ENCODE data around the gene CCDC159. TPM values are rescaled to one million over a fixed set of nuclear protein-coding genes. Genes with fewer than 3 reads are reported as not detected.

CCDC159 gene
- total RNA-seq, 1 experiment from 2014 or later = 18.2 TPM

DNA sequence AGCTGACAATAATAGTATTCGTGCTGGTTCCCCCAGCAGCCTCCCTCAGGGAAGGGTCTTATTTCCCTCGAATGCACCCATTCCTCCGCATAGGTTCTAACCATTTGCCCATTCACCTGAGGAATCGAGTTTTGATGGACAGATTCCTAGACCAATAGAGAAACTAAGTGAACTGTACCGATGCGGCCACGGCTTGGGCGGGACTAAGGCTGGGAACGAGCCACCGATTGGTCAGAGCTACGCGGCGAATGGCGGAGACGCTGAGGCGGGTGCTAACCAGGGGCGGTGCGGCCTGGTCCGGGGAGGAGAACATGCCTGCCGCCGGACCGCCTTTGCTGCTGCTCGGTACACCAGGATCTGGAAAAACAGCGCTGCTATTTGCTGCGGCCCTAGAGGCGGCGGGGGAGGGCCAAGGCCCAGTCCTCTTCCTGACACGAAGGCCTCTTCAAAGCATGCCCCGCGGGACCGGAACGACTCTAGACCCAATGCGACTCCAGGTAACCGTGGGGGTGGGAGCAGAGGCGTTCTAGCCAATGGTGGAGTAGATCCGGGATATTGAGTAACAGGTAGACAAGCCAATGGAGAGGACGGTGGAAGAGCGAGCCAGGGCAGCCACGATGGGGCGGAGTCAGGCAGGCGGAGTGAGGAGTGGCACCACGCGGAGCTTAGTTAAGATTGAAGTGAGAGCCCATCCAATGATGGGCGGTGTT is 28.3 kb downstream of the CCDC159 start, which contains the start of gene SWSAP1:
SWSAP1 (plus strand) TSS at position 234 of the 710 bp plus-strand sequence; CDS start at position 249, 15 bp downstream.
- CTCF ChIA-PET = interaction anchor here (0.7 to 1.2 kb wide), 6 partner anchors 9 to 1191 kb away, joined by 3 to 8 read pairs (median 4); partner anchors contain the start of genes EPOR and PRKCSH
- TF ChIP-seq, protein P1, sequence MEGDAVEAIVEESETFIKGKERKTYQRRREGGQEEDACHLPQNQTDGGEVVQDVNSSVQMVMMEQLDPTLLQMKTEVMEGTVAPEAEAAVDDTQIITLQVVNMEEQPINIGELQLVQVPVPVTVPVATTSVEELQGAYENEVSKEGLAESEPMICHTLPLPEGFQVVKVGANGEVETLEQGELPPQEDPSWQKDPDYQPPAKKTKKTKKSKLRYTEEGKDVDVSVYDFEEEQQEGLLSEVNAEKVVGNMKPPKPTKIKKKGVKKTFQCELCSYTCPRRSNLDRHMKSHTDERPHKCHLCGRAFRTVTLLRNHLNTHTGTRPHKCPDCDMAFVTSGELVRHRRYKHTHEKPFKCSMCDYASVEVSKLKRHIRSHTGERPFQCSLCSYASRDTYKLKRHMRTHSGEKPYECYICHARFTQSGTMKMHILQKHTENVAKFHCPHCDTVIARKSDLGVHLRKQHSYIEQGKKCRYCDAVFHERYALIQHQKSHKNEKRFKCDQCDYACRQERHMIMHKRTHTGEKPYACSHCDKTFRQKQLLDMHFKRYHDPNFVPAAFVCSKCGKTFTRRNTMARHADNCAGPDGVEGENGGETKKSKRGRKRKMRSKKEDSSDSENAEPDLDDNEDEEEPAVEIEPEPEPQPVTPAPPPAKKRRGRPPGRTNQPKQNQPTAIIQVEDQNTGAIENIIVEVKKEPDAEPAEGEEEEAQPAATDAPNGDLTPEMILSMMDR (IDR thresholded peaks at IDR 0.05; ENCODE audit: unreplicated experiment) = no peak
- no peak within 1 kb of the TSS for H3K4me3 Mint-ChIP-seq (ENCODE audit: unreplicated experiment)
- DNase-seq (ENCODE audit: unreplicated experiment) = peak; percentile 100
- H3K36me3 Mint-ChIP-seq (ENCODE audit: insufficient read depth, unreplicated experiment) = peaks cover 8% of the 10 kb centered on the region
- intact Hi-C loops (cut with micrococcal nuclease) = loop anchor here (2.0 kb wide), 1 partner anchor 28 kb away; the partner anchor contains the start of genes CCDC159 and TMEM205
- POLR2A ChIA-PET = interaction anchor here (0.6 to 5.6 kb wide), 27 partner anchors 9 to 1793 kb away, joined by 3 to 88 read pairs (median 4); partner anchors contain the start of genes CCDC159, ECSIT, ELOF1 and LDLR
- H3K9me3 Mint-ChIP-seq (ENCODE audit: unreplicated experiment) = no peaks in the 10 kb centered on the region
- BruUV-seq (replicated peaks) = TSS peak; percentile 92
- no peaks in the 10 kb centered on the region for H3K27me3 Mint-ChIP-seq (ENCODE audit: insufficient read depth, unreplicated experiment)
- no peak within 1 kb of the TSS for H3K27ac Mint-ChIP-seq (ENCODE audit: low read depth, unreplicated experiment)
- H3K4me1 Mint-ChIP-seq (ENCODE audit: insufficient read depth, unreplicated experiment) = peaks cover 18% of the 10 kb centered on the region

- Mint-ChIP-seq H3K27me3 (ENCODE audit: insufficient read depth, unreplicated experiment) (no peaks in the 10 kb centered on the region), H3K27ac (ENCODE audit: low read depth, unreplicated experiment) (no peak overlapping the region), H3K4me3 (ENCODE audit: unreplicated experiment) (no peak overlapping the region), H3K36me3 (ENCODE audit: insufficient read depth, unreplicated experiment) (peaks cover 3% of the 10 kb centered on the region), H3K9me3 (ENCODE audit: unreplicated experiment) (no peaks in the 10 kb centered on the region), H3K4me1 (ENCODE audit: insufficient read depth, unreplicated experiment) (peaks cover 23% of the 10 kb centered on the region)
- CTCF ChIA-PET = interaction anchor here (0.6 to 2.0 kb wide), 8 partner anchors 9 to 1650 kb away, joined by 3 to 6 read pairs (median 4); partner anchors contain the start of genes EPOR and PRKCSH
- TSS peak; percentile 71 for BruUV-seq (replicated peaks)
- intact Hi-C loops (cut with micrococcal nuclease) = loop anchor here (2.0 kb wide), 1 partner anchor 29 kb away; the partner anchor contains the start of genes CCDC159 and TMEM205
- POLR2A ChIA-PET = interaction anchor here (0.6 to 5.6 kb wide), 25 partner anchors 14 to 1794 kb away, joined by 3 to 88 read pairs (median 4); partner anchors contain the start of genes CCDC159, ECSIT, LDLR and ODAD3
- no peak for DNase-seq (ENCODE audit: unreplicated experiment)
- TF ChIP-seq, protein P1 (IDR thresholded peaks at IDR 0.05; ENCODE audit: unreplicated experiment) = no peak
These were observed 29.0 kb downstream of the CCDC159 start for GRCh38 chr19:11375143-11375948.

DNA sequence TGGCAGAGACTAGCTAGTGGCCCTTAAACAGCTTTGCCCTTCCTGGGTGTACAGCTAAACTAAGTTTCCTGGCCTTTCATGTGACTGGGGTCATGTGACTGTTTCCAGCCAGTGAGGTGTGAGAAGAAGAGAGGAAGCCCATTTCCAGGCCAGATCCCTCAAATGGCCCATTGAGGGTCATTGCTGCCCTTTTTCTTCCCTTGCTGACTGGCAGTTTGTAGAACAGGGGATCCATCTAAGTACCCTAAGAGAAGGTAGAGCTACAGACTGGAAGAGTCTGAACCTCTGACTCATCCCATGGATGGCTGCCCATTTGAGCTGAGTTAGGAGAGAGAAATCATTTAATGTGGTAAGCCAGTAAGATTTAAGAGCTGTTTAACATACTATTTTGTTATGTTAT is 30.9 kb downstream of the CCDC159 start:
- peak overlapping the region; percentile 58 for H3K4me3 Mint-ChIP-seq (ENCODE audit: unreplicated experiment)
- no peaks in the 10 kb centered on the region for H3K27me3 Mint-ChIP-seq (ENCODE audit: insufficient read depth, unreplicated experiment)
- peaks cover 35% of the 10 kb centered on the region for H3K4me1 Mint-ChIP-seq (ENCODE audit: insufficient read depth, unreplicated experiment)
- intact Hi-C loops (cut with micrococcal nuclease) = no loop called here
- POLR2A ChIA-PET = interaction anchor here (0.6 to 5.6 kb wide), 15 partner anchors 9 to 1345 kb away, joined by 3 to 88 read pairs (median 3); partner anchors contain the start of genes CCDC159, ELOF1, ODAD3 and PRKCSH
- no peaks in the 10 kb centered on the region for H3K36me3 Mint-ChIP-seq (ENCODE audit: insufficient read depth, unreplicated experiment)
- no peaks in the 10 kb centered on the region for H3K9me3 Mint-ChIP-seq (ENCODE audit: unreplicated experiment)
- CTCF ChIA-PET = interaction anchor here (0.5 to 2.0 kb wide), 12 partner anchors 11 to 239 kb away, joined by 3 to 6 read pairs (median 3); partner anchors contain the start of gene RAB3D
- peak; percentile 90 for DNase-seq (ENCODE audit: unreplicated experiment)
- peak overlapping the region; percentile 69 for H3K27ac Mint-ChIP-seq (ENCODE audit: low read depth, unreplicated experiment)
- TF ChIP-seq, protein P1 (IDR thresholded peaks at IDR 0.05; ENCODE audit: unreplicated experiment) = no peak
- no TSS peak for BruUV-seq (replicated peaks)

Data from MCF 10A (cell line).